Measurements from ENCODE around the gene TRIM17. TPM values are rescaled to one million over a fixed set of nuclear protein-coding genes. Genes with fewer than 3 reads are reported as not detected.

The TRIM17 gene
- total and polyA plus RNA-seq, 2 of the 8 experiments (the other 6 are each of a cell fraction or from before 2014, with no cell fraction given) = 1.1 to 2.2 TPM

DNA sequence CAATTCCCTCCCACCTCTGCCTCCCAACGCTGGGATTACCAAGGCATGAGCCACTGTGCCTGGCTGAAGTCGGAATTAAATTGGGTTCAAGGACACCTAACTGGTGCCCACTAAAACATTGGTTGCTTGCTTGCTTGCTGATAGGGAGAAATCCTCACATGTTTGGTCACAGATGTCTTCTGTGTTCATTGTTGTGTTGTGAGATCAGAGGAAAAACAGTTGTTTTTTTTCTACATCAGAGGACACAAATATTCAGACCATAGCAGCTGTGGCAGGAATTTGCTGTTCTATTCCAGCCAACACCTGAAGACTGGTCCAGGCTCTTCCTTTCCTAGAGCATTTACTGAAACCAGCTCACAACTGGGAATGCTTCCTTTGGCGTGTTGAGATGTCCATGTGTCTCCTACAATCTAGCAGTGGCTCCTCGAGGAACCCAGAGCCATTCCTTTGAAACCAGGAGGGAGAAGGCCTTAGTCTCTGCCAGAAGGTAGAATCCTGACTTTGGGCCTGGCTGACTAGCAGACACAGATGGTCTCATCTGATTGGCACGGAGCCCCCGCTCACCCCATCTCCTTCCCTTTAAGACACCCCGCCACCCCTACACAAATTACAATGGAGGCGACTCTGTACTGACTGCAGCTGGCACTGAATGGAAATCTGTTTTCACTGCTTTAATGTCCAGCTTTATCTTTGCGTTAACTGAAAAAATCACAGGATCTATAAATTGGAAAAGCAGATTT, 24.3 kb upstream of the TRIM17 start:
- no peak overlapping the region for H3K4ac ChIP-seq (replicated peaks; ENCODE audit: insufficient read length, low read depth, low read length)
- CTCF ChIA-PET (ENCODE audit: partially characterized antibody) = interaction anchor here (0.5 to 1.5 kb wide), 5 partner anchors 11 to 1121 kb away, joined by 3 to 4 read pairs (median 3); no protein-coding TSS in a partner anchor

More for the DNA sequence above, 24.3 kb upstream of the TRIM17 start:
- H3K27ac ChIP-seq (ENCODE audit: low read depth, low read length) = no peak overlapping the region
- FAIRE-seq = no peak
- no peak overlapping the region for H3K23ac ChIP-seq (ENCODE audit: insufficient read length)
- peaks cover 3% of the 10 kb centered on the region; the same call in 1 of the 2 replicates for H3K23me2 ChIP-seq (ENCODE audit: low read depth, low read length)
- H3K36me3 ChIP-seq (ENCODE audit: control insufficient read depth in 2 of 4, insufficient read depth in 4 of 4, low read length in 3 of 4) = no peaks in the 10 kb centered on the region
- no peak overlapping the region for H2BK20ac ChIP-seq (ENCODE audit: low read length)
- no peak overlapping the region for H3K18ac ChIP-seq (ENCODE audit: extremely low read depth, low read length)
- H2BK15ac ChIP-seq (ENCODE audit: low read length) = no peak overlapping the region
- H4K8ac ChIP-seq (ENCODE audit: extremely low read depth, insufficient read depth, low read length) = no peak overlapping the region
- H2BK12ac ChIP-seq (ENCODE audit: low read depth, low read length) = no peak overlapping the region
- no peak overlapping the region for H4K91ac ChIP-seq (replicated peaks; ENCODE audit: insufficient read length, low read length)
- no peak overlapping the region for H4K5ac ChIP-seq (ENCODE audit: insufficient read length, low read depth, low read length)
- no peak overlapping the region for H2BK5ac ChIP-seq (ENCODE audit: low read depth, low read length)
- WGBS, 2 experiments (ENCODE audit: extremely low coverage in 1 of 2, insufficient coverage in 1 of 2, insufficient read length in 1 of 2, insufficient replicate concordance in 2 of 2, low coverage in 1 of 2, low lambda C conversion rate in 2 of 2, missing lambda C conversion rate in 1 of 2) = 83% methylated on average over 9 of the region's 9 CpGs; no CpG with 5 or more reads in 1 of the 2 experiments
- H3K56ac ChIP-seq (replicated peaks; ENCODE audit: insufficient read length, low read depth, low read length) = no peak overlapping the region
- no peaks in the 10 kb centered on the region for H3K9me3 ChIP-seq (ENCODE audit: insufficient read depth in 2 of 2, low read depth in 1 of 2, low read length in 1 of 2)
- no peak overlapping the region for H3K9ac ChIP-seq (replicated peaks in 1 of 4; ENCODE audit: extremely low read depth in 1 of 4, low read depth in 3 of 4, low read length in 3 of 4)
- H3K27me3 ChIP-seq (replicated peaks in 1 of 4; ENCODE audit: control insufficient read depth in 3 of 4, extremely low read depth in 1 of 4, insufficient read depth in 3 of 4, low read length in 3 of 4) = peaks cover 22 to 86% (median 57%) of the 10 kb centered on the region in 4 experiments
- DNase-seq (ENCODE audit: low read depth in 1 of 2, low spot score in 2 of 2) = no peak
- no peak overlapping the region for H2AFZ ChIP-seq (ENCODE audit: low read length)
- H2AK5ac ChIP-seq (ENCODE audit: low read depth, low read length) = no peak overlapping the region
- H3K4me3 ChIP-seq (ENCODE audit: extremely low read depth in 1 of 4, insufficient read depth in 2 of 4, low read depth in 3 of 4, low read length in 4 of 4) = no peak overlapping the region
- no peaks in the 10 kb centered on the region for H3K79me1 ChIP-seq (ENCODE audit: low read depth, low read length)
- TF ChIP-seq SIN3A (conservative IDR thresholded peaks at IDR 0.05 in 1 of 2, IDR thresholded peaks at IDR 0.05 in 1 of 2; ENCODE audit: low read depth in 1 of 2, low read length in 2 of 2) = no peak
- TF ChIP-seq SP1 (IDR thresholded peaks at IDR 0.05; ENCODE audit: low read depth, low read length) = no peak
- TF ChIP-seq CEBPB (IDR thresholded peaks at IDR 0.05; ENCODE audit: low read depth, low read length) = no peak
- TF ChIP-seq SP2 (IDR thresholded peaks at IDR 0.05; ENCODE audit: low read length) = no peak
- TF ChIP-seq EP300 (IDR thresholded peaks at IDR 0.05; ENCODE audit: borderline replicate concordance in 1 of 2, low read depth in 2 of 2, low read length in 2 of 2) = no peak
- no peak for TF ChIP-seq EZH2 (IDR thresholded peaks at IDR 0.05; ENCODE audit: low read depth, low read length, severe bottlenecking)
- TF ChIP-seq SRF (IDR thresholded peaks at IDR 0.05; ENCODE audit: low read depth, low read length) = no peak
- TF ChIP-seq SIX5 (IDR thresholded peaks at IDR 0.05; ENCODE audit: low read depth, low read length) = no peak
- POLR2A ChIA-PET (ENCODE audit: partially characterized antibody) = interaction anchor here (1.2 to 2.3 kb wide), 4 partner anchors 11 to 23 kb away, joined by 3 to 17 read pairs (median 4); a partner anchor contains a TSS
- H3K79me2 ChIP-seq (ENCODE audit: control insufficient read depth in 1 of 2, insufficient read depth in 2 of 2, low read length in 2 of 2) = no peaks in the 10 kb centered on the region
- peaks cover 0 to 4% (median 0%) of the 10 kb centered on the region in 4 experiments; a peak in 2 of 7 replicates for H3K4me1 ChIP-seq (replicated peaks in 1 of 4; ENCODE audit: control insufficient read depth in 3 of 4, insufficient read depth in 4 of 4, low read length in 3 of 4)
- H2BK120ac ChIP-seq (replicated peaks; ENCODE audit: low read depth, low read length) = no peak overlapping the region
- no peak overlapping the region for H3K4me2 ChIP-seq (ENCODE audit: insufficient read depth in 1 of 2, low read depth in 2 of 2, low read length in 2 of 2)
- H3K14ac ChIP-seq (ENCODE audit: insufficient read length) = no peak overlapping the region
- no peaks in the 10 kb centered on the region for H4K20me1 ChIP-seq (replicated peaks in 1 of 2; ENCODE audit: control insufficient read depth in 1 of 2, insufficient read depth in 2 of 2, low read length in 2 of 2)
